ENCODE data around the gene KRT74.

KRT74 gene

DNA sequence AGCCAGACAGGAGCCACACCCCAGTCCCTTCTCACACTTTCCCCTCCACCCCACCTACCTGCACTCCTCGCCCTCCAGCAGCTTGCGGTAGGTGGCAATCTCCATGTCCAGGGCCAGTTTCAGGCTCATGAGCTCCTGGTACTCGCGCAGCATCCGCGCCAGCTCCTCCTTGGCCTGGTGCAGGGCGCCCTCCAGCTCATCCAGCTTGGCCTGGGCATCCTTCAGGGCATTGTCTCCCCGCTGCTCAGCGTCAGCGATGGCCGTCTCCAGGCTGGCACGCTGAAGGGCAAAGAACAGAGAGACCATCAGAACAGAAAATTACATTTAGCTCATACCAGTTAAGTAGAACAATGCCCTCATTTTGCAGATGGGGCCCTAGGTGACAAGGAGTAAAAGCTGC is 5.5 kb downstream of the KRT74 start:
- no peak for DNase-seq

DNA sequence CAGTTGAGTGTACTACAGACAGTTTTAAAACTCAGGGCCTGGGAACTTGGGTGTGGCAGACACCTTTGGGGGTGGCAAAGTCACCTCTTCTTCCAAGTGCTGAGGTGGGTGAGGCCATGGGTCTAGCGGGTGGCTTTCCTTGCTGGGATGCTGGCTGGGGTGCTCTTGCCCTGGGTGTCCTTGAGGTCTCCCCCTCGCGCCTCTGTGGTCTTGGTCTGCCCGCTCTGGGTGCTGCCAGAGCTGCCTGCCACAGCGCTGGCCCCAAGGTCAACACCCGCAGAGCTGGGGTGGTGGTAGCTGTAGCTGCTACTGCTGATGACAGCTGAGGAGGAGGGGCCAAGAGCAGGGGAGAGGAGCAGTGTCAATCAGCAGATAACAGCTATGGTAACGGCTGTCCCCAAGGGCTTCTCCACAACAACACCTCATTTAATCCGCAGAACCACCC is 6.8 kb downstream of the KRT74 start:
- no peak for DNase-seq

DNA sequence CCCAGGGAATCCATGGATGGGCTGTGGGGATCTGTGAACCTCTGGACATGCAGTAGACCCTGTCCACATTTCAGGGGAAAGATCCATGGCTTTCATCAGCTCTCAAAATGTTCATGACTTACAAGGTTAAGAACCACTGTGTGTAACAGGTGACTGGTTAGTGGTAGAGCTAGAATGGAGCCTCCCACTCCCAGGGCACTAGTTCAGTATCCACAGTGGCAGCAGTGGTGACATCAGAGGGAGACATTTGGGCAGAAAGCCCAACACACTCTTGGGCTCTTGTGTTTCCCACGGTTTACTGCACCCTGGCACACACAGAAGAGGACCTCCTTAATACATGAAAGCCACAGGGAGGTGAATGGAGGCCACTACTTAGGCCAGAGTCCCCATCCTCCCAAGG is 9.1 kb downstream of the KRT74 start:
- DNase-seq, result no peak

DNA sequence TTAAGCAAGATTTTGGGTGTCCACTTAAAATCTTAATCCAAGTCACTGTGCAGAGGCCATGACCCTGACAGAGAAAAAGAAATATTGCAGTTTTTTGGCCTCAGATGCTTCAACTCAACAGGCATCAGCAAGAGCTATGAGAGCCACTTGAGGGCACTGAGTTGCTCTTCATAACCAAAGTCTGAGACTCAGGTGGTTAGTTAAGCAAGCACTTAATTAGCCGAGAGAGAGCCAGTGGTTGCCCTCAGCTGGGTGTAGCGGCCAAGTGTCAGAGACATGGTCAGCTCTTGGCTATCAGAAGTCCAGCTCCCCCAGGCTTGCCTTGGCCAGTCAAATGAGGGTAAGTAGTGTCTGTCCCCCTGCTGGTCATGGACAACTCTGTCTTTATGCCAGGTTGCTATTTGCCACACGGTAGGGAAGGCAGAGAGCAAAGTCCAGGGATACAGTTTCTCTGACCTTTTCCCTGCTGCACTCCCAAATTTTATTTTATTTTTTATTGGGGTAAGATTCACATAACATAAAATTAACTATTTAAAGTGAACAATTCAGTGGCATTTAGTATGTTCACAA is 11.7 kb downstream of the KRT74 start:
- DNase-seq, result peak; percentile 11

DNA sequence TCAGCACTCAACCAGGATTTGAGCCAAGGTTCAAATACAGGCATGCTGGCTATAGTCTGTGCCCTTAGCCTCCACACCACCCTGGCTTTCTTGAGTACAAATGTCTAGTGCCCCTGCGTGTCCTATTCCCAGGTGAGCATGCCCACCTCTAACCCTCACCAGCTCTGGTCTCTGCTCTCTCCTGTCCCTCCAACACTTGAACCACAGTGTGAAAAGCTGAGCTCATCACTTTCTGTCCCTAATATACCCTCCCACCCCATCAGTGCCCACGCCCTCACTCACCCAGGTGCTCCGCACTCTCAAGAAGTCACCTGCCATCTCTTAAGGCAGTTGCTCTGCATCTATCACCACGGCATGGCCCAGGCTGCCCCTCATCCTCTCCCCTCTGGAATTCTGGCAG is 13.7 kb downstream of the KRT74 start:
- no peak for DNase-seq

DNA sequence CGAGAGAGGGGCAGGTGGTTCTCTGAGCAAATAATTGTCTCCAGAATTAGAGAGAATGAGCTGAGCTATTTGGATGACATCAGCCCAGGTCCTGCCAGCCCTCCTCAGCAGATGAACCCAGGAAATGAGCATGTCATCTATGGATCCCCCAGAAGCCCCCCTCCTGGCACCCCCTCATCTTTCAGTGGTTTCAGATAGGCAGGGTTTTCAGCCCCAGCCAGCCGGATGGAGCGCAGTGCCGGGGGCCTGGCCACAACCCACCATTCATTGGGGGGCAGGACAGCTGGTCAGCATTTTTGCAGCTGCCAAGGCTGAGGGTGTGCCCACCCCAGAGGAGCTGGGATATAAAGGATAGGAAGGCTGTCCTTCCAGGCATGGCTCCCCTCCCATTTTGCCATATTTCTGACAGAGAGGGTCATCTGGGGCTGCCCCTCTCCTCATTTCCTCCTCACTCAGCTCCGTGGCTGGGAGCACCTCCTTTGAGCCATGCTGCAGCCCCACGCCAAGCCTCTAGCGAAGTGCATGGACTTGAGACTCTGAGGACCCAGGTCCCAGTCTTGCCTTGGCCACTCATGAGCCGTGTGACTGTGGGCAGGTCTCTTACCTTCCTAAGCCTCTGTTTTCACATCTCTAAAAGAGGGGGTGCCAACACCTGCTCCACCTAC is 14.7 kb downstream of the KRT74 start:
- DNase-seq, result no peak

DNA sequence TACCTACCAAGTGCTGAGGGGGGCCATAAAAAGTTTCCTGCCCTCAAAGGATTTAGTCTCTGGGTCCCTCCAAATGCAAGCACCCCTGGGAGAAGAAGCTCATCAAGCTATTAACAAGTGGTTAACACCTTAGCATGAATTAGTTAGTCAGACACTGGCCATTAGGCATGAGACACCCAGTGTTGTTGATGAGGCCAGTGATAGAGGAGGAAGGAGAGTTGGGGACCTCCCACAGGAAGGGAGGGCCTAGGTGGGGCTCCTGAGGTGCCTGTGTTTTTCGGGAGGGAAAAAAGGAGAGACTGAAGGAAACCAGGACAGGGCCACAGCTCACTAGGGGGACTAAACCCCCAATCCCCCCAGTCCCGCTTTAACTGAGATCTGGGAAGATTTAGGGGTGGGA is 16.2 kb downstream of the KRT74 start:
- no peak for DNase-seq

DNA sequence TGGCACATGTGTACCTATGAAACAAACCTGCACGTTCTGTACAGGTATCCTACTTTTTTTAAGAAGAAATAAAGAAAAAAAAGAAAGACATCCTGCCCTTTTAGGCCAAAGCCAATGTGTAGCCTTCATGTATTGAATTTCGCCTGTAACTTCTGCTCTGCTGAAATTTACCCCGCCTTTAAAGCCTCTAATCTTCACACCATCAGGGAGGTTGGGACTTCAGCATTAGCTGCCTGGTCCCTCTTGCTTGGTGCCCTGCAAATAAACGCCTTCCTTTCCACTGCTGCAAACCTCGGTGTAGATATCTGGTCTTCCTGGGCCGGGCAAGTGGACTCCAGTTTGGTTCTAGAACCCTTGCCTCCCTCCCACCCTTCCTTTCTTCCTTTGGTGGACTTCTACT is 18.1 kb downstream of the KRT74 start:
- no peak for DNase-seq

DNA sequence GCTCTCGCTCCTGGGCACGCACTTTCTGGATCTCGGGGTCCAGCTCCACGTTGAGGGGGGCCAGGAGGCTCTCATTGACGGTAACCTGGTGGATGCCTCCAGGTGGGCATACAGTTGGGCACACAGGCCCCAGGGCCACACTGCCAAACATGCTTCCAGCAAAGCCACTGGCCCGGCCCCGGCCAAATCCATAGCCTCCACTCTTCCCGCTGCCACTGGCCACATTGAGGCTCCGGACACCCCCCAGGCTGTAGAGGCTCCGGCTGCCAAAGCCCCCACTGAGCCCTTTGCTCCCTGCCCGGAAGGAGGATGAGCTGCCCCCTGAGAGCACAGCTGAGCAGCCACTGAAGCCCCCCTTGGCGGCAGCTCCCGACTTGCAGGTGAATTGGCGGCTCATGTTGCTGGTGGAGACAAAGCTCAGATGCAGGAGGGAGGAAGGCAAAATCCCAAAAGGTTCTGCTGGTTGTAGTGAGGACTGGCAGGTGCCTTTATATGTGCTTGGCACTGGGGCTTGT is 20.9 kb downstream of the KRT74 start, which contains the start of gene KRT71:
Gene KRT71 (minus strand): TSS at position 465 of the 515 bp plus-strand sequence. CDS start 68 bp downstream, at position 397.
- no peak for DNase-seq

DNA sequence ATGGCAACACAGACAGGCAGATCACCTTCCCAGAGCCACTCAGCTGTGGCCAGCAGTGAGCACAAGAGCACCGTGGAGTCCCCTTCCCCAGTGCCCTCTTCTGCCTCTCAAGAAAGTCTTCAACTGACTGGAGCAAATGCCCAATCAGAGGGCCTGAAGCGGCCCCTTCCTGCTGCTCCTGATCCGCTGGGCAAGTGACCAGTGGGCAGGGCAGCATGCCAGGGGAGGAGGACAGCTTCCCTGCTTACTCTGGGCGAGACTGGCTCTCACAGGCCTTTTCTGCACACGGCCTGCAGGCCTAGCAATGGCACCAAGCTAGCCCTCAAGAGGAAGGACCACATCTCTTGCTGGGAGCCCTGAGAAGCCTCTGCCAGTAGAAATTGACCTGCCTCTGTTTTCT is 21.6 kb downstream of the KRT74 start:
- no peak for DNase-seq

DNA sequence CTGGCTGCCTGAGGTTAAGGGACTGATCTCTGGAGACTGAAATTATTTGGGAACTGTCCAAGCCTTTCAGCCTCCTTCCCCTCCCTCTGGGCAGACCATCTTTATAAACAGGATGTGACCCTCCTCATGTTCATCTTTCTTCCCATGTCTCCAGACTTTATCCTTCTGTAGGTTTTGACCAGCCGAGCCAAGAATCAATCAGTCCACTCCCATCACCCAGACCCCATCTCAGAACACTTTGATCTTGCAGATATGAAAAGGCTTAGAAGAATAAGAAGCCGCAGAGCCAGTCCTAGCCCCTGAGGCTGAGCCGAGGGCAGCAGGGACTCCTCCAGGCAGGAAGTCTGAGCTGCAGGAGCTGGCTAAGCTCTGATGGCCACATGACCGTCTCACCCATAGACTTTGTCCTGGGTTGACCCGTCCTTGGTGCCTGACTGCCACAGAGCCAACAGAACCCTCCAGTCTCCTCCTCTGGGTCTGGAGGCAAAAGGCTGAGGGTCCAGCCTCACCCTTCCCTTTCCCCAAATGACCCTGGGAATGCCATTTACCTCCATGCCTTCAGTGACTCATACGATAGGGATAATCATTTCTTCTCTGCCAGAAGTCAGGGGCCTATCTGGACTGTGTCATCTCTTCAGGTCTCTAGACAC is 22.3 kb downstream of the KRT74 start:
- no peak for DNase-seq

DNA sequence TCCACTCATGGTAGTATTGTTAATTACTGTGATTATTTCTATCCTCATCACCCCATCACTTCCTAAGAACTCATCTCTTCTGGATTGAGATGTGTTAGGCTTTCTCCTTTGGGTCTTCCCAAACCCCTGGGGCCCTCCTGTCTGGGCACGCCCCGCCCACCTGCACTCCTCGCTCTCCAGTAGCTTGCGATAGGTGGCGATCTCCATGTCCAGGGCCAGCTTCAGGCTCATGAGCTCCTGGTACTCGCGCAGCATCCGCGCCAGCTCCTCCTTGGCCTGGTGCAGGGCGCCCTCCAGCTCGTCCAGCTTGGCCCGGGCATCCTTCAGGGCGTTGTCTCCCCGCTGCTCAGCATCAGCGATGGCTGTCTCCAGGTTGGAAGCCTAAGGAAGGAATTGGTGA is 27.5 kb downstream of the KRT74 start:
- DNase-seq, result no peak

DNA sequence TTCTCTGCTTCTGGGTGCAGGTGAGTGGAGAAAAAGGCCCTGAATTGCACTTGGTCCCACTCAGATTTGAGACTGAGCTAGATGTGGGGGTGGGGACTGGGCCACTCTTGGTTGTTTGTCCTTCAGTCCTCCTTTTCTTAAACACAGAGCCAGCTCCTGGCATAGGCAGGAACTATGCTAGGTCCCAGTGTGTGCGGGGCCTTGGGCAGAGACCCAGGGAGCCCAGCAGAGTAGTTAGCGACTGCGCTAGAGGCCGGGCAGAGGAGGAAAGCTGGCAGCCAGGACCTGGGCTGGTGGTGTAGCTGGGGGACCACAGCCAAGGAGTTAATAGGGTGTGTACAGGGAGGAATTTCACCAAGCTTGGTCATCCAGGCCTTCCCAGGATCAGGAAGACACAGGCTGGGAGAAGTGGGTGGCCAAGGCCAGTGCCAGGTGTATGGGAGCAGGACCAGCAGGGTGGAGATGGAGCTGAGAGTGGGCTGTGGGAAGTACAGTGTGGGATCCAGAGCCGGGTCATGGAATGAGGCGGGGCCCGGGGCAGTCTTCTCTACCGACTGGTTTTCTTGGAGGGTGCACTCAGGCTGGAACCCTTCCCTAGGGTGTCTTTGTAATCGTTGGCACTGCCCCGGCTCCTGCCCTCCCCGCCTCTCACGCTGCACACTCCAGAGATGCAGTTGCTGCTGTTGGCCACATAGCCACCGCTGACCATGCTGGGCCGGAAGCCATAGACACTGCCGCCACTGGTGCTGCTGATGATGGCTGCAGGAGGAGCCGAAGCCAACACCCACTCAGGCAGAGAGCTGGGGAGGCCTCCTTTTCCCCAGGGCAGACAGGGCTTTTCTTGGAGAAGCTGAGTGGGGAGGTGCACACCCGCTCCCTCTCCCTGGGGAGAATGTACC is 29.4 kb downstream of the KRT74 start:
- no peak for DNase-seq

DNA sequence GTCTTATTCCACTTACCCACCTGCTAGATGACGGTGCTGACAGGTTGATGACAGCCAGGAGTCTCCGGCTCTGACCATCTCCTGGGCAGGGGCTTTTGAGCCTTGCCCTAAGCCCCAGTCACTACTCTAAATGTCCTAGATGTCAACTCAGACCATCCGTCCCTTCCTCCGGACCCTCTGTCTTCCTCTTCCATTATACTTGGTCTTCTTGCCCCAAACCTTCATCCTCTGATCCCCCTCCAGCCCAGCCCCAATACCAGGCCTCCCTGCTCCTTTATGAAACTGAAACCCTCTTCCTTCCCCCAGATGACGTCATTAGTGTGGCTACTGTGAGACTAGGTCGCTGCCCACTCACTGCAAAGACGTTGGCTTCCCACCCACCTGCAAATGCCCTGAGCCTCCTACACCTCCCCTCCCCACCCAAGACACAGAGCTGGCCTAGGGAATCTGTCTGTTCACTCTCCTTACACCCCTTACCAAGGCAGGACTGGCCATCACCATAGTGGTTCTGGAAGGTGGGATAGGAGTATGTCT is 30.8 kb downstream of the KRT74 start:
- no peak for DNase-seq

DNA sequence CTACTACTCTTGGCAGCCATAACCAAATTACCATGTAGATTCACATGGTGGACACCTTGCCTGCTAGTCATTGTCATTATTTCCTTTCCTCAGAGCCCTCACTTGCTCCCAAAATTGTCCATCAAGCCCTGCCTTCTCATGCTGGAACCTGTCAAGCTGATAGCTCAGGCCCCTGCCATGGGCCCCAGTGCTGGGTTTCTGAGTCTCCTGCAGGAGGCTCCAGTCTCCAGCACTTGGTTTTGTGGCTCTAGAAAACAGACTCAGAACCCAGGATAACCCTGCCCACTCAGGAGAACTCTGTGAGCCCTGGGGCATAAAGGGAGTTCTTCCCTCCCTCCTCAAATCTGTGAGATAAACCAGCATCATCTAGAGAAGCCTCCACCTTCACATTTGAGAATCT is 31.5 kb downstream of the KRT74 start:
- DNase-seq, result no peak

DNA sequence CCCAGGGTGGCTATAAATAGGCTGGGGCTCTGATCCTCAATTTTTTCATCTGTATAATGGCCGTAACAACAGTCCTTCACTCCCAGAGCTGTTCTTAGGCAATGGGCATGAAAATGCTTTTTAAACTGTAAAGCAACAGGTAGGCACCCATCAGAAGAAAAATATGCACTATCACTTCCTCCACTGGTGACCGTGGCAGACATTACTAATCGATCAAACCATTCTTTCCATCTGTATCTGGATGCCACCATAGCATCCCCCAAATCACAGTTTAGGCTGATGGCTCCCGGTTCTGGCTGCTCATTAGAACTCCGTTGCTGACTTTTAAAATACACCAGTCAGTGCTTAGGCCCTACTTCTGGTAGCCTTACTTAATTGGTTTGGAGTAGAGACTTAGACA is 31.9 kb downstream of the KRT74 start:
- DNase-seq, result no peak

DNA sequence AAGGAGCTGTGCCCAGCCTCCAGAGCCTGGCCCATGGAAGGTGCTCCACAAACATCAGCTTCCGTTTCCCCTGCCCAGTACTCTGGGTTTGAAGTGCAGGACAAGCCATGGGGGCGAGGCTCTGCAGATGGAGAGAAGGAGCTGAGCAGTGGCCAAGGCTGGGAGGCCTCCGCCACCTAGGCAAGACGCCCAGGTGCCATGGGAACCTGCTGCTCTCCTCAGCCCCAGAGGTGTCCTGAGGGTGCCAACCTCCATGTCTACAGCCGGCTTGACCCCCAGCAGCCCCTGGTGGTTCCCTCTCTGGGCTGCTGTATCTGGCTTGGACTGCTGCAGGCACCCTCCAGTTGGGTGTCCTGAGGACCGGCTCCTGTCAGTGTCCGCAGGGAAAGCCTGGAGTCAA is 33.1 kb downstream of the KRT74 start:
- no peak for DNase-seq

DNA sequence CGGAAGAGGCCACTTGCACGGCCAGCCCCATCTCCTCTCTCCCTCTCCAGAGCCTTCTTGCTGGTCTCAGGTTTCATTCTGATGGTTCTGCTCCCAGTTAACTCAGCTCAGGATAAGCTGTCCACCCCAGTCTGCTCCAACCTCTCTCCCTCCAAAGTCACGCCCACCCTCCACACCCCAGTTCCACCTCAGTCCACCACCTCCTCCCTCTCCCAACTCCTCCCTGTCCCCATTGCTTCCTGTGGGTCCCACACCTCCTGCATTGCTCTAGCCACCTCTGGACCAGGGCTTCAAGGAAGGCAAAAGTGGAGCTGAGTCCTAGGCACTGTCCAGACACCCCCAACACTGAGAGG is 33.8 kb downstream of the KRT74 start:
- DNase-seq, result no peak

DNA sequence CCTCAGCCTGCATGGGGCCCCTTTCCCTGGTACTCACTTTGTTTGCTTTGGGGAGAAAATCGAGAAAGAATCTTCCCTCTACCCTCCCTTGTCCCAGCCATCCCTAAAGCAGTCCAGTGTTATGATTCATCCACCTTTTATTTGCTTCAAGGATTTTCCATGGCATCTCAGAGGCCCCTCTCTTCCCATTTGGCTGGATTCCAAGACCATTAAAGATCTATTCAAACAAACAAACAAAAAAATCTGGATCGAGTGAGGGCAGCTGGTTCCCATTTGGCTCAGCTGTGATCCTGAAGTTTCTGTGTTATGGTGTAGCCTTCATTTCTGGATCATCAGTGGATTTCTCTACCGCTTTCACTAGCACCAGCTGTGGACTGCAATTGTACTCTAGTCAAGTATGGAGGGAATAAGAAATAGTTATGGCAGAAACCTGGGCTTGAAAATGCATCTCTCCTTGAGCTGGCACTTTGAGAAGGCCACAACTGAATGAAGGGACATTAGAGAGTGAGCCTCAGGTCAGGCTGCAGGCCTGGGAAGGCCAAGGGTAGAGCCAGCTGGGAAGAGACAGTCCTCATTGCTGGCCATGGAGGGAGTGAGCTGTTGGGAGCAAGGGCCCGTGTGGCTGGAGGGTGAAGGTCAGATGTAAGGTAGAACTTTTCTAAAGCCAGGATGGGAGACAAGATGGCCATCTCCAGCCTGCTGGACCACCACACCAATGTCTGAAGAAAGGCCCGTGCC is 34.4 kb downstream of the KRT74 start:
- DNase-seq, result peak; percentile 85

DNA sequence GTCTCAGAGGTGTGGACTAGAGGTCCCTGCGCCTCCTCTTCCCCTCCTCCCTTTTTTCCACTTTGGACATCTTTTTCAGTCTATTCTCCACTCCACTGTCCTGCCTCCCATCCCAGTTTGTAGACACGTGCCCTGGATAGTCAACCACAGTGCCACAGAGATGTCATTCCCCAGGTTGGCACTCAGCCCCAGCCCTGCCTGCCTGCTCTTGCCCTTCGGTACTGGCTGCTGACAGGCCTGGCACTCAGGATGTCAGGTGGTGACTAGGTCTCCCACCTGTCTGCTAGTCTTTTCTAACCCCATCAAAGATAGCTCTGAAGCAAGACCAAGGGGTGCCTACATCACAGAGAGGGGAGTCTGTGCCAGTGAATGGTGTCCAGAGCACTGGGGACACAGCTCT is 36.5 kb downstream of the KRT74 start:
- DNase-seq, result no peak

DNA sequence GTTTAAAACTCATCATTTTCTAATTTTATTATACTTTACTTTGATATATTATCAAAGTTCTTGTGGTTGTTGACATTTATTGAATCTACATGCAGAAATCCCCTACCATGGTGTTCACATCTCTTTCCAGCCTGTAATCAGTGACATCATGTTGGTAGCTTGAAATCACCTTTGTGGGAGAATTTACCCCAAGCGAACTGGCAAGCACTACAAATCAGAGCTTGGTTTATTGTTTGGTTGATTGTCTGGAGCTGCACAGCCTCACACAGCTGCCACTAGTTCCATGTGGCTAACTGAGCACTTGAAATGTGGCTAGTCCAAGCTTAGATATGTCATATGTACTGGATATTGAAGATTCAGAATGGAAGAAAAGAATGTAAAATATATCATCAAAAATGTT is 38.1 kb downstream of the KRT74 start:
- DNase-seq, result no peak

DNA sequence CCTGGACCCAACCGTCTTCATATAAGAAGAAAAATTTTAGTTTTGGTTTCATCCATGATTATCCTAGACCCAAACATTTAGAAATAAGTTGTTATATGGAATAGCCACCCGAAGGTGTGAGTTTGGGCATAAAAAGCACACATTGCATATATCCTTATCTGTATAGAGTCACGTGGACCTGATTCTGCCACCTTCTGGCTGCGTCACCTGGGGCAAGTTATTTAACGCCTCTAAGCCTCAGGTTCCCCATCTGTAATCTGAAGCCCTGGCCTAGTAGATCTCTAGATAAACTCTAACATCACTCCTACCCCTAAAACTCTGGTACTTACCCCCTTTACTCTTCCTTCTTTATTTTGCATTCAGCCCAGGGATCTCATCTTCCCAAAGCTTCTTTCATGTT is 39.2 kb downstream of the KRT74 start:
- DNase-seq, result no peak

All from EL (cell line).